ENCODE measurements around the gene SLC25A33.

Gene SLC25A33

GRCh38 chr1:9530320-9530719 lies 8.9 kb upstream of the SLC25A33 start:
- Histone ChIP-seq H3K79me1 (replicated peaks; ENCODE audit: low read length, poor library complexity, severe bottlenecking) (no peaks in the 10 kb centered on the region), H4K91ac (ENCODE audit: low read length) (no peak overlapping the region), H3K4me3 (ENCODE audit: insufficient read depth in 1 of 2, low read depth in 1 of 2, low read length in 2 of 2) (no peak overlapping the region), H3K4me2 (ENCODE audit: low read length, poor library complexity, severe bottlenecking) (no peak overlapping the region), H3K14ac (ENCODE audit: low read length in 2 of 2) (no peak overlapping the region), H2AK5ac (ENCODE audit: low read length, severe bottlenecking) (no peak overlapping the region), H3K27ac (ENCODE audit: low read length, poor library complexity, severe bottlenecking) (no peak overlapping the region), H3K4me1 (ENCODE audit: control insufficient read depth, insufficient read depth, low read depth, low read length) (peaks cover 2% of the 10 kb centered on the region), H3K36me3 (ENCODE audit: control insufficient read depth in 1 of 2, insufficient read depth in 2 of 2, low read depth in 1 of 2, low read length in 2 of 2) (no peaks in the 10 kb centered on the region), H3K4ac (ENCODE audit: low read depth in 1 of 2, low read length in 2 of 2) (no peak overlapping the region), H3K27me3 (ENCODE audit: control insufficient read depth in 1 of 2, insufficient read depth in 1 of 2, low read length in 2 of 2) (no peaks in the 10 kb centered on the region), H3K9ac (ENCODE audit: low read length) (no peak overlapping the region), H3K23ac (ENCODE audit: low read length in 2 of 2) (no peak overlapping the region), H2BK5ac (ENCODE audit: low read depth, low read length, poor library complexity, severe bottlenecking) (no peak overlapping the region), H2BK12ac (ENCODE audit: low read length in 2 of 2) (no peak overlapping the region), H2BK120ac (ENCODE audit: low read depth, low read length) (no peak overlapping the region), H2AFZ (ENCODE audit: low read depth, low read length) (no peak overlapping the region), H4K8ac (ENCODE audit: low read length) (no peak overlapping the region), H3K9me3 (ENCODE audit: control insufficient read depth, low read length) (no peaks in the 10 kb centered on the region), H3K18ac (ENCODE audit: low read depth in 1 of 2, low read length in 2 of 2) (no peak overlapping the region), H2BK15ac (ENCODE audit: low read depth, poor library complexity, severe bottlenecking) (no peak overlapping the region)
- 94% methylated on average over 4 of the region's 4 CpGs for WGBS
- DNase-seq = no peak

- Histone ChIP-seq H3K23ac (ENCODE audit: low read length in 2 of 2) (no peak overlapping the region), H3K27ac (ENCODE audit: low read length, poor library complexity, severe bottlenecking) (no peak overlapping the region), H3K36me3 (ENCODE audit: control insufficient read depth in 1 of 2, insufficient read depth in 2 of 2, low read depth in 1 of 2, low read length in 2 of 2) (no peaks in the 10 kb centered on the region), H3K27me3 (ENCODE audit: control insufficient read depth in 1 of 2, insufficient read depth in 1 of 2, low read length in 2 of 2) (no peaks in the 10 kb centered on the region), H2BK120ac (ENCODE audit: low read depth, low read length) (no peak overlapping the region), H3K14ac (ENCODE audit: low read length in 2 of 2) (no peak overlapping the region), H3K18ac (ENCODE audit: low read depth in 1 of 2, low read length in 2 of 2) (no peak overlapping the region), H3K4me1 (ENCODE audit: control insufficient read depth, insufficient read depth, low read depth, low read length) (peaks cover 5% of the 10 kb centered on the region), H4K91ac (ENCODE audit: low read length) (no peak overlapping the region), H3K4me3 (ENCODE audit: insufficient read depth in 1 of 2, low read depth in 1 of 2, low read length in 2 of 2) (no peak overlapping the region), H2BK5ac (ENCODE audit: low read depth, low read length, poor library complexity, severe bottlenecking) (no peak overlapping the region), H2AK5ac (ENCODE audit: low read length, severe bottlenecking) (no peak overlapping the region), H3K9me3 (ENCODE audit: control insufficient read depth, low read length) (no peaks in the 10 kb centered on the region), H2BK12ac (ENCODE audit: low read length in 2 of 2) (no peak overlapping the region), H3K79me1 (replicated peaks; ENCODE audit: low read length, poor library complexity, severe bottlenecking) (no peaks in the 10 kb centered on the region), H3K9ac (ENCODE audit: low read length) (no peak overlapping the region), H3K4ac (ENCODE audit: low read depth in 1 of 2, low read length in 2 of 2) (no peak overlapping the region), H2BK15ac (ENCODE audit: low read depth, poor library complexity, severe bottlenecking) (no peak overlapping the region), H2AFZ (ENCODE audit: low read depth, low read length) (no peak overlapping the region), H4K8ac (ENCODE audit: low read length) (no peak overlapping the region), H3K4me2 (ENCODE audit: low read length, poor library complexity, severe bottlenecking) (no peak overlapping the region)
- WGBS = 96% methylated on average over 7 of the region's 10 CpGs
- DNase-seq = no peak
Measured at GRCh38 chr1:9534953-9535352, 4.3 kb upstream of the SLC25A33 start.

DNA sequence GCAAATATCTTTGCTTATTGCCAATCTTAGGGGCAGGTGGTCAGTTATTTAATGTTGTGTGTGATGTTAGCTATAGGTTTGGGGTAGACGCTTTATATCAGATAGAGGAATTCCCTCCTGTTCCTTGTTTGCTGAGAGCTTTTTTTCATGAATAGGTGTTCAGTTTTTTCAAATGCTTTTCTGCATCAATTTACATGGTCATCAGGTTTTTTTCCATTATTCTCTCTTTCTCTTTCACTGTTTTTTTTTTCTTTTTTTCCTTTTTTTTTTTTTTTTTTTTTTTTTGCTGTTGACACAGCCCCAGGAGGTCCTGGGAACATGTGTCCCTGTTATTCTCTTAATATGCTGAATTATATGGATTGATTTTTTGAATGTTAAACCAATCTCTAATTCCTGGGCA lies 3.0 kb upstream of the SLC25A33 start:
- WGBS = no CpG with 5 or more reads among the region's 1 CpG
- H2BK5ac ChIP-seq (ENCODE audit: low read depth, low read length, poor library complexity, severe bottlenecking) = no peak overlapping the region
- no peak overlapping the region for H3K4ac ChIP-seq (ENCODE audit: low read depth in 1 of 2, low read length in 2 of 2)
- no peak overlapping the region for H3K9ac ChIP-seq (ENCODE audit: low read length)
- H2AK5ac ChIP-seq (ENCODE audit: low read length, severe bottlenecking) = no peak overlapping the region
- H3K4me3 ChIP-seq (ENCODE audit: insufficient read depth in 1 of 2, low read depth in 1 of 2, low read length in 2 of 2) = no peak overlapping the region
- H3K4me1 ChIP-seq (ENCODE audit: control insufficient read depth, insufficient read depth, low read depth, low read length) = peaks cover 7% of the 10 kb centered on the region
- no peak overlapping the region for H3K4me2 ChIP-seq (ENCODE audit: low read length, poor library complexity, severe bottlenecking)
- H3K27me3 ChIP-seq (ENCODE audit: control insufficient read depth in 1 of 2, insufficient read depth in 1 of 2, low read length in 2 of 2) = no peaks in the 10 kb centered on the region
- no peak overlapping the region for H3K23ac ChIP-seq (ENCODE audit: low read length in 2 of 2)
- H3K36me3 ChIP-seq (ENCODE audit: control insufficient read depth in 1 of 2, insufficient read depth in 2 of 2, low read depth in 1 of 2, low read length in 2 of 2) = no peaks in the 10 kb centered on the region
- H2BK12ac ChIP-seq (ENCODE audit: low read length in 2 of 2) = no peak overlapping the region
- H3K79me1 ChIP-seq (replicated peaks; ENCODE audit: low read length, poor library complexity, severe bottlenecking) = peaks cover 3% of the 10 kb centered on the region
- no peak for DNase-seq
- no peak overlapping the region for H3K18ac ChIP-seq (ENCODE audit: low read depth in 1 of 2, low read length in 2 of 2)
- H2AFZ ChIP-seq (ENCODE audit: low read depth, low read length) = no peak overlapping the region
- H4K8ac ChIP-seq (ENCODE audit: low read length) = no peak overlapping the region
- no peak overlapping the region for H3K14ac ChIP-seq (ENCODE audit: low read length in 2 of 2)
- no peaks in the 10 kb centered on the region for H3K9me3 ChIP-seq (ENCODE audit: control insufficient read depth, low read length)
- no peak overlapping the region for H3K27ac ChIP-seq (ENCODE audit: low read length, poor library complexity, severe bottlenecking)
- no peak overlapping the region for H2BK15ac ChIP-seq (ENCODE audit: low read depth, poor library complexity, severe bottlenecking)
- H2BK120ac ChIP-seq (ENCODE audit: low read depth, low read length) = no peak overlapping the region
- no peak overlapping the region for H4K91ac ChIP-seq (ENCODE audit: low read length)

GRCh38 chr1:9537863-9538668 lies 1.2 kb upstream of the SLC25A33 start:
- no peak overlapping the region for H2AFZ ChIP-seq (ENCODE audit: low read depth, low read length)
- no peak for DNase-seq
- H3K79me1 ChIP-seq (replicated peaks; ENCODE audit: low read length, poor library complexity, severe bottlenecking) = peaks cover 4% of the 10 kb centered on the region
- H3K27me3 ChIP-seq (ENCODE audit: control insufficient read depth in 1 of 2, insufficient read depth in 1 of 2, low read length in 2 of 2) = no peaks in the 10 kb centered on the region
- H3K4me3 ChIP-seq (ENCODE audit: insufficient read depth in 1 of 2, low read depth in 1 of 2, low read length in 2 of 2) = no peak overlapping the region
- no peak overlapping the region for H4K8ac ChIP-seq (ENCODE audit: low read length)
- no peaks in the 10 kb centered on the region for H3K9me3 ChIP-seq (ENCODE audit: control insufficient read depth, low read length)
- WGBS = 88% methylated on average over 7 of the region's 7 CpGs
- H2BK12ac ChIP-seq (ENCODE audit: low read length in 2 of 2) = no peak overlapping the region
- H3K4me1 ChIP-seq (ENCODE audit: control insufficient read depth, insufficient read depth, low read depth, low read length) = peaks cover 8% of the 10 kb centered on the region
- no peak overlapping the region for H4K91ac ChIP-seq (ENCODE audit: low read length)
- no peak overlapping the region for H3K4me2 ChIP-seq (ENCODE audit: low read length, poor library complexity, severe bottlenecking)
- H2AK5ac ChIP-seq (ENCODE audit: low read length, severe bottlenecking) = no peak overlapping the region
- no peak overlapping the region for H3K27ac ChIP-seq (ENCODE audit: low read length, poor library complexity, severe bottlenecking)
- no peaks in the 10 kb centered on the region for H3K36me3 ChIP-seq (ENCODE audit: control insufficient read depth in 1 of 2, insufficient read depth in 2 of 2, low read depth in 1 of 2, low read length in 2 of 2)
- no peak overlapping the region for H3K18ac ChIP-seq (ENCODE audit: low read depth in 1 of 2, low read length in 2 of 2)
- H2BK120ac ChIP-seq (ENCODE audit: low read depth, low read length) = no peak overlapping the region
- no peak overlapping the region for H3K23ac ChIP-seq (ENCODE audit: low read length in 2 of 2)
- no peak overlapping the region for H3K4ac ChIP-seq (ENCODE audit: low read depth in 1 of 2, low read length in 2 of 2)
- H2BK15ac ChIP-seq (ENCODE audit: low read depth, poor library complexity, severe bottlenecking) = no peak overlapping the region
- H3K14ac ChIP-seq (ENCODE audit: low read length in 2 of 2) = no peak overlapping the region
- H3K9ac ChIP-seq (ENCODE audit: low read length) = no peak overlapping the region
- no peak overlapping the region for H2BK5ac ChIP-seq (ENCODE audit: low read depth, low read length, poor library complexity, severe bottlenecking)

Data from mesenchymal stem cell (in vitro differentiated cells and primary cell).